AG20443 (cell line): Measurements from ENCODE around the gene IMP3.

Source experiments
- DNase-seq: peaks from one replicate; pipeline ENCODE4 v3.0.0; 2012; ENCODE audit warnings: low spot score, mixed read lengths

IMP3 gene

DNA sequence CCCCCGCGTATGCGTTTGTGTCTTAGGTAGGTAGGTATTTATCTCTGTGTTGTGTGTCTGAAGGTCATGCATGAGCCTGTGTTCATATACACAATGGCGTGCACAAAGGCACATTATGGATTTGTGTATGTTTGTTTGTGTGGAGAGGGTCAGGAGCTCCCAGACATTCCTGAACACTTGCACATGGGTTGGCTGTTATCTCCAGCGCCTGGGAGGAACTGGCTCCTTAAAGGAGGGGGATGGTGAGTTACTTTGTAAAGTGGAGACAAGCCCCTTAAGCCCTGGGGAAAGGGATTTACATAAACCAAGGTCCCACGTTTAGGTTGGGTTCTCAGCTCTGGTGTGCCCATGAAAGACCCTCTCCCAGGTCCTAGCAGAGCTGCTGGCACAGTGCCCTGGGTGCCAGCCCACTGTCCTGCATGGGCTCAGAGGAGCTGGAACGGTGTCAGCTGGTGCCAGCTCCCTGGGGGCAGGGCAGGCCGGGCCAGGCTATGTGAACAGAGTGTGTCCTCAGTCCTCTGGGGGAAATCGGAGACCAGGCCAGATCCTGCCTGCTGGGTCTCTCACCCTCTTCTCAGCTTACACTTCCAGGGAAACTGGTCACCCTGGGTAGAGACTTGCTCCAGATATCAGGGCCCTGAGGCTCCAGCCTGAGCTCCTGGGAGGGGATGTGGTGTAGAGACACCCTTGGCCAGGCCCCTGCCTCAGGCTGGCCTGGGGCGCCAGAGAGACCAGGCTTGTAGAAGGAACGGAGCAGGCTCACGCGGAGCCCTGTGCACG lies 32.8 kb upstream of the IMP3 start:
- DNase-seq, result peak; percentile 55

DNA sequence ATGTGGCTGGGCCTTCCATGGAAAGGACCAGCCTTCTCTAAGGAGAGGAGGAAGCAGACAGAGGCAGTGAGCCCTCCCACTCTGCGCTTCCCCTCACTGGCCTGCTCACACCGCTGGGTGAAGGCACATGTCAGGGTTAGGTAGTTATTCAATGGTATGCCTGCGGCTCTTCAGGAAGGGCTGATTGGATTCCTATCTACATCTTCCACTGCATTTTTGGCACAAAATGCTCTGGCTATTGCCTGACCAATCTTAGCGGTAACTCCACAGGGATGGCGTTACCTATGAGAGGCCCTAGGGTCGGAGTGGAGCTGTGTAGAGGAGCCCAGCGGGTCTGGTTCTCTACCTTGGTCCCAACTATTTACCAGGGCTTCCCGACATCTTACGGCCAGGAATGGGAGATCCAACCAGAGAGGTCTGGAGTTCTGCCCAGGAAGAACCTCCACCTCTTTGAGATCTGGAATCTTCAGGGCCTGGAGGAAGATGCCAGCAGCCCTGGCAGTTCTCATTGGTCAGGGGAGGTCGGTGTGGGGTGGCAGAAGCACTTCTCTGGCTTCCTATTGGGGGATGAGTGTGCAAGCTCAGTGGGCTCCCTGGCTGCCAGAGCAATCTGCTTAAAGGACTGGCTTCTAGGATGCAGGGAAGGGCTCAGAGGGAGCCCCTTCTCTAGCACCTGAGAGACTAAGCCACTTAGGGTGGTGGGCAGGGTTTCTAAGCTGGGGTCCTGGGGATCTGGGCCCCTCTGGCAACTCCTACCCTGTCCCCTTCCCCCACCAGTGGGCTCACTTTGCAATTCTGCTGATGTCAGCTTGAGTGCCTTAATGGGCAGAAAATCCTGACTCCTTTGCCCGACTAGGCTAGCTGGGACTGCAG lies 31.9 kb upstream of the IMP3 start:
- no peak for DNase-seq

DNA sequence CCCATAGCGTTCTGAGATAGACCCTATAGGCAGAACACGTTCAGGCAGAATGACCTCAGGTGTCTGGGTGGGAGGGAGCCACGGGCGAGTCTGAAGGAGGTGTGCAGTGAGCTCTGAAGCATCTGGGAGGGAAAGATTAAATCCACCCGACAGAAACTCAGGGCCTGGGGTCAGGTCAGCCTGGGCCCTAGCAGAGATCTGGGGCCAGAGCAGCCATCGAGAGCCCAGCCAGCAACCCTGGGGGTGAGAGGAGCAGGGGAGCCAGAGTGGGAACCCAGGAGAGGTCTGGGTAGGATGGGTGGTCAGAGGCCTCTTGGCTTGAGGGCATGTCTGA lies 29.8 kb upstream of the IMP3 start:
- DNase-seq, result no peak

DNA sequence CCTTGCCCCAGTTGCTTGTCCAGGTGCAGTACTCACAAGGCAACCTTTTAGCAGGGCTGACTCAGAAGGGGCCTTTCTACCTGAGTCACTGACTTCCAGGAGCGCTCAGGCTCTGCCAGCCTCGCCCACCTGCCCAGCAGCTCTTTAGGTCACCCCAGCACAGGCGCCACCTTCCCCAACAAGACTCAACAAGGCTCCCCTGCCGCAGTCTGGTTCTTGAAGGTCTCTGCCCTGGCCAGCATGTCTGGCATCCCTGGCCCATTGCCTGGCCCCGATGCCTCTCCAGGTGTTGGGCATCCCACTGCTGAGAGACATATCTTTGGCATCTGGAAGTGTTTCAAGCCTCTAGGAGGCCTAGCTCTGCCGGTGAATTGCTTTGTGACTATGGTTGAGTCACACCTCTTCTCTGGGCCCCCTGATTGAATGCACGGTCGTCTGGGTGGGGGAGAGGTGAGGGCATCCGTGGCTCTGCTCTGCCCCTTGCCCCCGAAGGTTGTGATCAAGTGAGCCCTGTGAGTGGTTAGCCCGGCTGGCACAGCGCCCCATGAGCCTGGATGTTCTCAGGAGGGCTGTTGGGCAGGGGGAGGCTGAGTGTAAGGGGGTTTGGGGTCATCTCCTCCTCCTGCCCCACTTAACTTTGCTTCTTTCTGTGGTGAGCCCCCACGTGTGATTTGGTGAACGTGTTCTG lies 29.3 kb upstream of the IMP3 start:
- DNase-seq, result no peak

DNA sequence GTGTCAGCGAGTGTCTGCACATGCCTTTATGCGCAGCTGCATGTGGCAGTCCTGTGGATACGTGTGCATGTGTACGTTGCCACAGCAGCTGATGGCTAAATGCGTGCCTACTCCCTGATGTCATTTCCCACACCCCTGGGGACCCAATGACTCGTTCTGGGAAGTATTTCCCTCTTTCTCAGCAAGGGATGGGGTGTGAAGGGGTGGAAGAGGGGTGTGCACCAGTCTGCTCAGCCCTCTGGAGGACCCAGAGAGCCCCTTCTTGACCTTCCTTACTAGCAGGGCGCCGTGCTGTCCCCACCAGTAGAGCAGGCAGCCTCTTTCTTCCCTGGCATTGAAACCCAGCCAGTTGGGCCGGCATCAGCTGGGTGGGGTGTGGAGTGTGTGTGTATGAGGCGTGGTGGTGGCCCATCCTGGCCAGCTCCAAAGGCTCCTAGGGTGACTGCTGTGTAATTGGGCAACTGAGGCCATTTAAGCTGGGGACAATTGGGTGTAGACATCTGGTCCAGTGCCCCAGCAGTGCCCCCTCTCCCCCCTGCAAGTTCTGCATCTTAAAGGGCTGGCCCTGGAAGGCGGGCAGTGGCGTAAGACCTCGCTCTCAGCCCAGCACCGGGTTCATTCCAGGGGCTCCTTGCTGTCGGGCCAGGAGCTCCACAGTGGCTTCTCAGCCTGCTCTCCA lies 26.9 kb upstream of the IMP3 start:
- DNase-seq, result peak; percentile 94

DNA sequence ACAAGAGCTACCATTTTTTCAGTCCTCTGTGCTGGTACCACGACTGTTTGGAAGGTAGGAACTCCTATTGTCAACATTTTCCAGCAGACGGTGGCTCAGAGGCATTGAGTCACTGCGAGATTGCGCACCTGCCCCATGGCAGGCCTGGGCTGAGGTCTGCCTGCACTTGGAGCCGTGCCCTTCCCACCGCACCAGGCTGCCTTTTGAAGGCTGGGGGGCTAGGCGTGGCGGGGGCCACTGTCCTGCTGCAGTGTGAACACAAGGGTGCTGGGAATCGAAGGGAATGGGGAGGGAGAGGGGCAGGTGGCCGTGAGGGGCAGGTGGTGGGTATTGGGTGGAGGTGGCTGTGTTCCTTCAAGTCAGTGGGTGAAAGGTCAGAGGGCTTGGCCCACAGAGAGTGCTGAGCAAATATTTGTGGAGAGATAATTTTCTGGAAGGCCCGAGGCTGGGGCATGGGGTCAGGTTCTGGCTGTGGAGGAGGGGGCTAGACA lies 24.0 kb upstream of the IMP3 start:
- DNase-seq, result no peak

DNA sequence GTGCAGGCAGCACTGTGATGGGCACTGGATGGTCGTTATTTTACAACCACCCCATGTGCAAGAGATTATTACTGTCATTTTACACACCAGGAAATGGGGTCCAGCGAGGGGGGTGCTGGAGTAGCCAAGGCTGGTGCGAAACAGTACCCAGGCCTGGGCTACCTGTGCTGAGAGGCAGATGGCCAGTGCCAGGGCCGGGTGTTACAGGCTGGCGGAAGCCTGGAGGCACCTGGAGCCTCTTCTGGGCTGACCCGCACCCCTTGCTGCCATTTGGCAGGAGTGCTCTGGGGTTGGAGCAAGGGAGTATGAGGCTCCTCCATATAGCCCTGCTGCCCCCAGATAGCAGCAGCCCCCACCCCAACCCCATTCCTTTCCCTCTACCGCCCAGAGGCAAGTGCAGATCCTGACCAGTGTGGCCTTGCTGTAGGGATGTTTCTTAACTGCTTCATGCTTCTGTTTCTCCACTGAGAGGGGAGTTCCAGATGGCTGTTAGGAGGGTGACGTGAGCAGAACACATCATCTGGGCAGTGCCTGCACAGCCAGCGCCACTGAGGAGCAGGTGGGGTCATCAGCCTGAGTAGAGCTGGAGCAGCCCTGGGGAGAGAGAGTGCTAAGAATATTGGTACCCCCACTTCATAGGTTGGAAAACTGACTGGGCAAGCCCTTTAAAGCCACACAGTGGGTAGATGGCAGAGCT lies 22.9 kb upstream of the IMP3 start:
- DNase-seq, result no peak

DNA sequence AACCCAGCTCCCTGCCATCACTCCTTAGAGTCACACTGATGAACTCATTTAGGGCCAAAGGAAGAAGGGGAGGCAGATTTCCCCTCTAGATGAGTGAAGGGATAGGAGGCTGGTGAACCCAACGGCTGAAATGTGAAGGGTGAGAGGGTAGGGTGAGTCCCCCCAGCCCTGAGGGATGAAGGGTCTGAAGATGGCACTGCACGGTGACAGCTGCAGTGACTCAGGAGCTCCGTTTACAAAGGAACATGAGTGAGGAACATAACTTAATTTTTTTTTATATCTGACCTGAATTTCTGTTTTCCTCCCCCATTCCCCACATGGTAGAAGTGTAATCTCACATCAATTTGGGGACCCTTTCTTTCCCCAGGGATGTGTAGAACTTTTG lies 21.7 kb upstream of the IMP3 start:
- no peak for DNase-seq

DNA sequence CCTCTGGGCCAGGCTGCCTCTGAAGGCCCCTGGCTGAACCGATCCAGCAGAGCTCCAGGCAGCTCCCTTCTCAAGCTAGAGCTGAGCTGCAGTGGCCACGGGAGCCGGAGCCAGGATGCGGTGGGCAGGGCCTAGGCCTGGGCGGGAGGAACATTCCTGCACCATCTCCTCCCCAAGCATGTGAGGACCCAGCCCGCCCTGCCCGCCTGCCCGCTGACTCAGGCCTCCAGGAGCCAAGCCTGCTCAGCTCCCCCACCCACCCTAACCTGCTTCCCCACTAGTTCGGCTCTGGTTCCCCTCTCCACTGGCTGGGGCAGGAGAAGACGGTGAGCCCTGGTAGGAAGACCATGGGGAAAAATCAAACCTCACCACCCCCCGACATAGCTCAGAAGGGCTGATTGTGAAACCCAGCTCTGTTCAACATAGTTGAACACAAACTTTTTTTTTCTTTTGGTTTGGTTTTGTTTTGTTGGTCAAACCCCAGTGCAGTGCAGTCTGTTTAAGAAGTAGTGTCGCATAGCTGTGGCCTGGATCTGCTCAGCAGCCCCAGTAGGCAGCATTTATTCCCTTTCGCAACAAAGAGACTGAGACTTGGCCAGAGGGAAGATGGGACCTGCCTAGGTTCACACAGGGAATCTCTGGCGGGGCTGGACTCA lies 21.2 kb upstream of the IMP3 start:
- DNase-seq, result peak; percentile 95

DNA sequence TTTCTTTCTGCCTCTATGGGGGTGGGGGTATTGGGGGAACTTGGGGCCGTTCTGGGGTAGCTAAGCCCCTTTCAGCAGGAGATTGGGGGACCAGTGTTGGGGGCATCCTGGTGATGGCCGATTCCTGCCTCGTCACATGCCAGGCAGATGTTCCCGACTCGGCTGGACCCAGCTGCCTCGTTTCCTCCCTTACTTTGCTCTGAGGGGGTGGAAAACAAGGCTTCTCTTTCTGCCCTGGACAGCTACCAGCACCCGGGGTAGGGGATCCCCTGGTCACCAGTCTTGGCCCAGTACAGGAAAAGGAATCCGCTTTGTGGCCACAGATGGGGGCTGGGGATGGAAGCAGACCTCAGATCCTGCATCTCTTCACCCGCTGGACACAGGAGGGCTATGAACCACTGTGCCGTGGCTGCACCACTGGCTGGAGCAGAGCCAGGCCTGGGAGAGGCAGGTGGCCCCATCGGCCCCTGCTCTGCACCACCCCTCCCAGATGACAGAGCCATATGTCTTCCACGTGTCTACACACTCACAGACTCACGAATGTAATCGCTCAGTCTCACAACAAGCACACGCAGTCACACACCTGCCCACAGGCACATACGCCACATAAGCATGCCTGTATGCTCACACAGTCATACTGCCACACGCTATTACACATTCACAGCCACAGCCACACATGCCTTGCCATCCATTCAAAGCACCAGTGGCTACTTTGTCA lies 20.1 kb upstream of the IMP3 start:
- no peak for DNase-seq

DNA sequence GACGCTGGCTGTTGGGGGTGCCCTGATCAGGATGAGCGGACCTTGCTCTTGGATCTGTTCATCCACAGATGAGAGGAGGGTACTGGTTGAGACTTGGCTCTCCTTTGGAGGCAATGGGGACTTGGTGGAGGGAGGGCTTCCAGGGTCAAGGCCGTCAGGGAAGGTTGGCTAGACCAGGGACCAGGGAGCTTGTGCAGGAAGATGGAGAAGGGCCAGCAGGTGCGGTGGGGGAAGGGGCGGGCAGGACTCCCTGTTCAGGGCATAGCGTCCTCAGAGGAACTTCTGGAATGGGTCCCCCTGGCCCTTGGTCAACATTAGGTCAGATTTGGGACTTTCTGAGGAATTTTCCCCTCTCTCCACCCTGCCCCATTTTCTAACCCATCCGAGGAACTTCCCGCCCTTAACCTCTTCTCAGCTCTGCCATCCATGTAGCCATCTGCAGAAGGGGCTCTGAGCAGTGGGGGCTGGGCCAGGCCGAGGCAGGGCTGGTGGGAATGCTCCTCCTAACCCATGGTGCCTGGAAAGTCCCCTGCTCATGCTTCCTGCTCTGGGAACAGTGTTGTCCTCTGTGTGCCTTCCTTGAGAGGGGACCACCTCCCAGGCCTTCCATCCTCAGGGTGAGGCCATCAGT lies 19.2 kb upstream of the IMP3 start:
- no peak for DNase-seq

DNA sequence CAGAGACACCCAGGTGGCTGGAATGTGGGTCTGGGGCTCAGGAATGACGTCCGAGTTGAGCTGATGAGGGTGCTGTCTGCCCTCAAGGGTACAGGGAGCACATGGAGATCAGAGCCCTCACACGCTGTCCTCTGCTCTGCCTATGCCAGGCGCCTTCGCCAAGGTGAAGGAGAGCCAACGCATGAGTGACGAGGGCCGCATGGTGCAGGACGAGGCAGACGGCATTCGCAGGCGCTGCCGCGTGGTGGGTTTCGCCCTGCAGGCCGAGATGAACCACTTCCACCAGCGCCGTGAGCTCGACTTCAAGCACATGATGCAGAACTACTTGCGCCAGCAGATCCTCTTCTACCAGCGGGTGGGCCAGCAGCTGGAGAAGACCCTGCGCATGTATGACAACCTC lies 16.8 kb upstream of the IMP3 start:
- no peak for DNase-seq

DNA sequence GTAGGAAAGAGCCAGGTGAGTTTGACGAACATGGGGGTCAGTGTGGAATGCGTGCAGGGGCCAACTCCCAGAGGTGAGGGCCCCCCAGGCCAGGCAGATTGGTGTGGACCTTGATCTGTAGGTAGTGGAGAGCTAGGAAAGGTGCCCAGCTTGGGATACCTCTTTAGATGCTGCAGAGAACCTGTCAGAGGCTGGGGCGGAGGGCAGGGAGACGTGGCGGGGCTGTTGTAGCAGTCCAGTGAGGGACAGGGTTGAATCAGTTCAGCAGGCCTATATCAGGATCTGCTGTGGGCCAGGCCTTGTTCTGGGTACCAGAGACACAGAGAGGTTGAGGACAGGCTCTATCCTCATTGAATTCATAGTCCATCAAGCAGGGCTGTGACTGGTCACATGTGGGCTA lies 16.3 kb upstream of the IMP3 start:
- no peak for DNase-seq

DNA sequence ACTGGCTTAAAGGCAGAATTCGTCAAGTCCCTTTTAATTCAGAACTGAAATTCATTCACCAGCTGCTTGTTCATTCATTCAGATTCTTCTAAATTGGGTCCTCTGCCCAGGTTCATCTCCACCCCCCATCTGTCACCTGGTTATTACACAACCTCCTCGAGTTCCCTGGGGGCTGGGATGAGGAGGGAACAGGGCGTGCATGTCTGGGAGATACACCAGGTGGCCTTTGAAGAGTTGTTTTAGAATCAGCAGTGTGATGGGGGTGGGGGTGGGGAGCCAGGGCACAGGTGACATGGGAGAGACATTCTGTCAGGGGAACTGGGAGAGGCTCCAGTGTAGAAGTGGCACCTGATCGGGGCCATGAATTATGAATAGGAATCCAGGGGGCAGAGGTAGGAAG lies 15.9 kb upstream of the IMP3 start:
- DNase-seq, result no peak

DNA sequence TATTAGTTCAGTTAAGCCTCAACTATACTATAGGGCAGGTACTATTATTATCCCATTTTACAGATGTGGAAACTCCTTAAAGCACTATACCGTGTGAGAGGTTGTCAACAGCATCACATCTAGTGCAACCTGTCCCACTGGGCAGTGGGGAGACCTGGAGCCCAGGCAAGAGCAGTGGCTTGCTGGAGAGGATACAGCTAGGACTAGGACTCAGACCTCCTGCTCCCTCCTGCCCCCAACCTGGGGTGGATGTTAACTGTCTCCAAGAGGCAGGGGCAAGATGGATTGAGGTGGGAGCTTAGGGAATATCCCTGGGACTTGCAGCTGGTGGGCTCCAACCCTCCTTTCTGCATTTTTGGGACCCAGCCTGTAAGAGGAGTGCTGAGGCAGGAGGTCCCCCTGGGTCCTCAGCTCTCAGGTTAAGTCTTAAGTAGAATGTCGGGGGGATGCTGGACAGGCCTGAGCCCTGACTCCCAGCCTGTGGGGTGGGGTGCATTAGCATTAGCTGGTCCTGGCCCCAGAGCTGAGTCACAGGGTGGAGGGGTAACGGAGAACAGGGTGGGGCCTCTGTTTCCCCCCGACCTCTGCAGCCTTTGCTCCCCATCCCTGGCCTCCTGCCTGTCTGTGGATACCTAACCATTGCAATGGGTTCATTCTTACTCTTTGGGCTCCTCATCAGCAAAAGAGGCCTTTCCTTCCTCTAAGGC lies 14.3 kb upstream of the IMP3 start:
- no peak for DNase-seq

DNA sequence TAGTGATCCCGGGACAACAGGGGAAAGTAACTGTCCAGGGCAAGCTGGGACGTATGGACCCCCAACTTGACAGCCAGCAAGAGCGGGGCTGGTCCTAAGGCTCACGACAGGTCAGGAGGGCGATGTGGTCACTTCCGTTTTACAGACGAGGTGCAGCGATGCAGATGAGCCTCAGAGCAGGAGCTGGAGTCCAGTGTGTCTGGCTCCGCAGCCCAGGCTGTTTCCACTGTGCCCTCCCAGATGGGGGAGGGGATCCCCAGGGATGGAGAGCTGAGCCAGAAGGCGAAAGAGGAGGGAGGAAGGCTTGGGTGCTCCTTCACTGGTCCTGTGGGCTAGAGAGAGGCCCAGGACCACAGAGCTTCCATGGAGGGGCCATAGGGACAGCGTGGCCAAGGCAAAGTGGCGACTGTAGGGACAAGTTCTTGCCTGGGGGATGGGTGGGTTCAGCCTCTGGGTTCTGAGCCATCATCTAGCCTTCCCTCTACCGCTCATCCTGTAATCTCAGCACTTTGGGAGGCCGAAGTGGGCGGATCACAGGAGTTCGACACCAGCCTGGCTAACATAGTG lies 13.4 kb upstream of the IMP3 start:
- DNase-seq, result no peak

DNA sequence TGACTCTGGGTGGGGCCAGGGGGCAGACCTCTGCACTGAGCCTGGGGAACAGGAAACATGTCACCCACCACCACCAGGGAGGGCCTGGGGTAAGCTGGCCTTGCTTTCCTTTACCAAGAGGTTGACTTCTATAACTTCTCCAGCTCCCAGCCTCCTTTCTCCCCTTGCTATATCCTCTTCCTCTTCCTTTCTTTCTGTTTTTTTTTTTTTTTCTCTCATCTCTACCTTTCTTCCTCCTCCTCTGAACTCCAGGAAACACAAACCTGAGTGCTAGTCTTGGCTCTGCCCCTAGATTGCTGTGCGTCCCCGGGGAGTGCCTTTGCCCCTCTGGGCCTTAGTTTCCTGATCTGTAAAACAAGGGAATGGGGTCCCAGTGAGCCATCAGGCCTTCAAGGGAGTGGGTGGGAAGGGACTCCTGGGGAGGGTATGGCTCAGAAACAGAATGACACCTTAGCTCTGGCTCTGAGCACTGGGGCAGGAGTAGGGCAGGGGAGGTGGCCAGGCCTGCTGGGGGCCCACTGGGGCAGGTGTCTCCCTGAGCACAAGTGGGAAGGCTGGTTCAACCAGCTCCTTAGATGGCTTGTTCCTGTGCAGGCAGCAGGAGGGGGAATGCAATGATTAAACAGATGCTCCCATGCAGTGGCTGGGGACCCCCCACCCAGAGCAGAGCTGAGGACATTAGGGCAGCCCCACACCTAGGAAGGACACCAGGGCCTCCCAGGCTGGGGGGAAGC lies 12.0 kb upstream of the IMP3 start:
- DNase-seq, result no peak
